SK-N-SH treated with all-trans-retinoic acid at 6 μM for 48 hours (cell line): Measurements from ENCODE around the gene TMTC2.
A peak's percentile ranks its signal among the peaks of the same experiment; 100 is the strongest.

Source experiments
- ATAC-seq: fragments of 200-7000 bp; cut with Tn5 transposase; 3 replicates; pipeline ENCODE4 v1.9.1; 2020; ENCODE audit warnings: mild to moderate bottlenecking, moderate library complexity
- ARNTL ChIP-seq: fragments of 450-650 bp; formaldehyde crosslinking; IDR thresholded peaks from 2 replicates; pipeline ENCODE4 v1.5.0; 2020; ENCODE audit warnings: low read depth, mild to moderate bottlenecking, moderate library complexity, borderline replicate concordance
- BACH2 ChIP-seq: fragments of 250-450 bp; sonication (Bioruptor Pico); IDR thresholded peaks from 2 replicates; pipeline ENCODE4 v1.9.0; 2021; ENCODE audit warnings: mild to moderate bottlenecking, borderline replicate concordance
- CSDC2 ChIP-seq: fragments of 250-450 bp; sonication (Bioruptor Pico); IDR thresholded peaks from 2 replicates; pipeline ENCODE4 v1.5.0; 2020; ENCODE audit warnings: mild to moderate bottlenecking, moderate library complexity
- ESRRG ChIP-seq: fragments of 250-450 bp; sonication (Bioruptor Pico); IDR thresholded peaks from 2 replicates; pipeline ENCODE4 v1.6.1; 2021; ENCODE audit warnings: mild to moderate bottlenecking
- GLIS3 ChIP-seq: fragments of 250-450 bp; sonication (Bioruptor Pico); IDR thresholded peaks from 2 replicates; pipeline ENCODE4 v1.5.0; 2020; ENCODE audit warnings: mild to moderate bottlenecking, moderate library complexity
- ISL1 ChIP-seq: fragments of 250-450 bp; sonication (Bioruptor Pico); IDR thresholded peaks from 2 replicates; pipeline ENCODE4 v2.1.2; 2022; ENCODE audit warnings: mild to moderate bottlenecking, moderate library complexity
- OSR1 ChIP-seq: fragments of 250-450 bp; sonication (Bioruptor Pico); IDR thresholded peaks from 2 replicates; pipeline ENCODE4 v1.8.0; 2022; ENCODE audit warnings: moderate library complexity, mild to moderate bottlenecking, inconsistent platforms
- PPARA ChIP-seq: fragments of 250-450 bp; sonication (Bioruptor Pico); IDR thresholded peaks from 2 replicates; pipeline ENCODE4 v1.5.0; 2020; ENCODE audit warnings: mild to moderate bottlenecking, borderline replicate concordance
- RARB ChIP-seq: fragments of 250-450 bp; sonication (Bioruptor Pico); IDR thresholded peaks from 2 replicates; pipeline ENCODE4 v1.8.0; 2021; ENCODE audit warnings: mild to moderate bottlenecking, moderate library complexity
- SNAI2 ChIP-seq: fragments of 250-450 bp; sonication (Bioruptor Pico); IDR thresholded peaks from 2 replicates; pipeline ENCODE4 v1.5.0; 2020; ENCODE audit warnings: mild to moderate bottlenecking, moderate library complexity
- TCF4 ChIP-seq: fragments of 250-450 bp; sonication (Bioruptor Pico); IDR thresholded peaks from 2 replicates; pipeline ENCODE4 v1.8.0; 2021; ENCODE audit warnings: mild to moderate bottlenecking, moderate library complexity, borderline replicate concordance
- TOX ChIP-seq: fragments of 250-450 bp; sonication (Bioruptor Pico); IDR thresholded peaks from 2 replicates; pipeline ENCODE4 v1.8.0; 2021; ENCODE audit warnings: mild to moderate bottlenecking, moderate library complexity, borderline replicate concordance
- ZC3H10 ChIP-seq: fragments of 250-450 bp; sonication (Bioruptor Pico); IDR thresholded peaks from 2 replicates; pipeline ENCODE4 v1.5.1; 2021; ENCODE audit warnings: mild to moderate bottlenecking, moderate library complexity
- ZFP30 ChIP-seq: fragments of 450-650 bp; formaldehyde crosslinking; IDR thresholded peaks from 2 replicates; pipeline ENCODE4 v1.5.0; 2022; ENCODE audit warnings: mild to moderate bottlenecking, moderate library complexity
- ZNF565 ChIP-seq: fragments of 450-650 bp; formaldehyde crosslinking; conservative IDR thresholded peaks from 2 replicates; pipeline ENCODE4 v1.5.0; 2020; ENCODE audit warnings: low read depth, mild to moderate bottlenecking, moderate library complexity
- ZNF8 ChIP-seq: fragments of 450-650 bp; formaldehyde crosslinking; IDR thresholded peaks from 2 replicates; pipeline ENCODE4 v1.5.0; 2020; ENCODE audit warnings: mild to moderate bottlenecking, moderate library complexity
- TF ChIP-seq, protein P1 (sequence below): fragments of 250-450 bp; sonication (Bioruptor Pico); IDR thresholded peaks from 2 replicates; pipeline ENCODE4 v1.8.0; 2020; ENCODE audit warnings: mild to moderate bottlenecking, moderate library complexity, borderline replicate concordance
- TF ChIP-seq, protein P2 (sequence below): fragments of 250-450 bp; sonication (Bioruptor Pico); IDR thresholded peaks from 2 replicates; pipeline ENCODE4 v1.5.0; 2020; ENCODE audit warnings: mild to moderate bottlenecking, moderate library complexity
- TF ChIP-seq, protein P3 (sequence below): fragments of 250-450 bp; sonication (Bioruptor Pico); IDR thresholded peaks from 2 replicates; pipeline ENCODE4 v1.5.1; 2021; ENCODE audit warnings: mild to moderate bottlenecking, moderate library complexity

TMTC2 gene

DNA sequence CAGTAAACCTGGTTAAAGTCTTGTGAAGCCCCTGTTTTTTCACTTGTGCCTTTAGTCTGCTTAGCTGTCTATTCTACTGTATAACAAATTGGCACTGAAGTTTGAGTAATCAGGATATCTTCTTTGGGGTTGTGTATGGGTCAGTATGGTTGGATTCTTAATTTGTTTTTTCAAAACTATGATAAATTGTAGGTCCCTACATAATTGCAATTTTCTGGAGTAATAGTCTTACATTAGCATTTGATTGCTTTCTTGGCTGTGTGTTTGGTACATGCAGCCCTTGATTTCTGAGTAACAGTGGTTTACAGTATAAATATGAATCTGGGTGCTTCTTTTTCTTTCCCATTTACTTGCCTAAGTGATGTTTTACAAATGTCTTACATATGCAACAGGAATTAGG is 186.6 kb downstream of the TMTC2 start:
- no peak for ATAC-seq
- TF ChIP-seq GLIS3 (CRISPR knock-in tag) (peak; percentile 8; the same call in 1 of the 2 replicates), ISL1 (CRISPR knock-in tag) (peak; percentile 91), ARNTL (no peak), CSDC2 (CRISPR knock-in tag) (no peak), ZNF8 (CRISPR knock-in tag) (no peak), RARB (CRISPR knock-in tag) (no peak), ZC3H10 (CRISPR knock-in tag) (no peak), ZNF565 (CRISPR knock-in tag) (no peak), PPARA (CRISPR knock-in tag) (no peak), OSR1 (CRISPR knock-in tag) (no peak), TCF4 (CRISPR knock-in tag) (no peak), SNAI2 (no peak), TOX (CRISPR knock-in tag) (no peak), ZFP30 (no peak)
- TF ChIP-seq, protein P1, sequence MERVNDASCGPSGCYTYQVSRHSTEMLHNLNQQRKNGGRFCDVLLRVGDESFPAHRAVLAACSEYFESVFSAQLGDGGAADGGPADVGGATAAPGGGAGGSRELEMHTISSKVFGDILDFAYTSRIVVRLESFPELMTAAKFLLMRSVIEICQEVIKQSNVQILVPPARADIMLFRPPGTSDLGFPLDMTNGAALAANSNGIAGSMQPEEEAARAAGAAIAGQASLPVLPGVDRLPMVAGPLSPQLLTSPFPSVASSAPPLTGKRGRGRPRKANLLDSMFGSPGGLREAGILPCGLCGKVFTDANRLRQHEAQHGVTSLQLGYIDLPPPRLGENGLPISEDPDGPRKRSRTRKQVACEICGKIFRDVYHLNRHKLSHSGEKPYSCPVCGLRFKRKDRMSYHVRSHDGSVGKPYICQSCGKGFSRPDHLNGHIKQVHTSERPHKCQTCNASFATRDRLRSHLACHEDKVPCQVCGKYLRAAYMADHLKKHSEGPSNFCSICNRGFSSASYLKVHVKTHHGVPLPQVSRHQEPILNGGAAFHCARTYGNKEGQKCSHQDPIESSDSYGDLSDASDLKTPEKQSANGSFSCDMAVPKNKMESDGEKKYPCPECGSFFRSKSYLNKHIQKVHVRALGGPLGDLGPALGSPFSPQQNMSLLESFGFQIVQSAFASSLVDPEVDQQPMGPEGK (CRISPR knock-in tag): no peak
- TF ChIP-seq, protein P2, sequence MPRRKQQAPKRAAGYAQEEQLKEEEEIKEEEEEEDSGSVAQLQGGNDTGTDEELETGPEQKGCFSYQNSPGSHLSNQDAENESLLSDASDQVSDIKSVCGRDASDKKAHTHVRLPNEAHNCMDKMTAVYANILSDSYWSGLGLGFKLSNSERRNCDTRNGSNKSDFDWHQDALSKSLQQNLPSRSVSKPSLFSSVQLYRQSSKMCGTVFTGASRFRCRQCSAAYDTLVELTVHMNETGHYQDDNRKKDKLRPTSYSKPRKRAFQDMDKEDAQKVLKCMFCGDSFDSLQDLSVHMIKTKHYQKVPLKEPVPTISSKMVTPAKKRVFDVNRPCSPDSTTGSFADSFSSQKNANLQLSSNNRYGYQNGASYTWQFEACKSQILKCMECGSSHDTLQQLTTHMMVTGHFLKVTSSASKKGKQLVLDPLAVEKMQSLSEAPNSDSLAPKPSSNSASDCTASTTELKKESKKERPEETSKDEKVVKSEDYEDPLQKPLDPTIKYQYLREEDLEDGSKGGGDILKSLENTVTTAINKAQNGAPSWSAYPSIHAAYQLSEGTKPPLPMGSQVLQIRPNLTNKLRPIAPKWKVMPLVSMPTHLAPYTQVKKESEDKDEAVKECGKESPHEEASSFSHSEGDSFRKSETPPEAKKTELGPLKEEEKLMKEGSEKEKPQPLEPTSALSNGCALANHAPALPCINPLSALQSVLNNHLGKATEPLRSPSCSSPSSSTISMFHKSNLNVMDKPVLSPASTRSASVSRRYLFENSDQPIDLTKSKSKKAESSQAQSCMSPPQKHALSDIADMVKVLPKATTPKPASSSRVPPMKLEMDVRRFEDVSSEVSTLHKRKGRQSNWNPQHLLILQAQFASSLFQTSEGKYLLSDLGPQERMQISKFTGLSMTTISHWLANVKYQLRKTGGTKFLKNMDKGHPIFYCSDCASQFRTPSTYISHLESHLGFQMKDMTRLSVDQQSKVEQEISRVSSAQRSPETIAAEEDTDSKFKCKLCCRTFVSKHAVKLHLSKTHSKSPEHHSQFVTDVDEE (CRISPR knock-in tag): peak; percentile 82; the same call in 1 of the 2 replicates
- TF ChIP-seq, protein P3, sequence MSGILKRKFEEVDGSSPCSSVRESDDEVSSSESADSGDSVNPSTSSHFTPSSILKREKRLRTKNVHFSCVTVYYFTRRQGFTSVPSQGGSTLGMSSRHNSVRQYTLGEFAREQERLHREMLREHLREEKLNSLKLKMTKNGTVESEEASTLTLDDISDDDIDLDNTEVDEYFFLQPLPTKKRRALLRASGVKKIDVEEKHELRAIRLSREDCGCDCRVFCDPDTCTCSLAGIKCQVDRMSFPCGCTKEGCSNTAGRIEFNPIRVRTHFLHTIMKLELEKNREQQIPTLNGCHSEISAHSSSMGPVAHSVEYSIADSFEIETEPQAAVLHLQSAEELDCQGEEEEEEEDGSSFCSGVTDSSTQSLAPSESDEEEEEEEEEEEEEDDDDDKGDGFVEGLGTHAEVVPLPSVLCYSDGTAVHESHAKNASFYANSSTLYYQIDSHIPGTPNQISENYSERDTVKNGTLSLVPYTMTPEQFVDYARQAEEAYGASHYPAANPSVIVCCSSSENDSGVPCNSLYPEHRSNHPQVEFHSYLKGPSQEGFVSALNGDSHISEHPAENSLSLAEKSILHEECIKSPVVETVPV (CRISPR knock-in tag): no peak

DNA sequence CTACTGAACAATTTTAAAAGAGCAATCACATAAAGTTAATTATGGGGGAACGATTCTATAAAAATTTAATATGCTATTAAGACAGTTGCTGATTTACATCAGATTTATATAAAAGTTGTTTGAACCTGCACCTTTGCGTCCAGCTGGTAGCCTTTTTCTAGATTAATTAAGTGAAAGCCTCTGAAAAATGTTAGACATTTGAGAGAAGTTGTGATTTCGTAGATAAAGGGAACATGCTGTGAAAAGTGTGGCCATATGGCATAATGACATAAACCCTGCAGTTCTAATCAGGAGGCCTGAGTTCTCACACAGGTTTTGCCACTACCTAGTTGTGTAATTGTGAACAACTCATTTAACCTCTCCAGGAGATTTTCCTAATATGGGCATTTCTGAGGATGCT is 187.2 kb downstream of the TMTC2 start:
- ATAC-seq: no peak
- TF ChIP-seq TCF4 (CRISPR knock-in tag): peak; percentile 33
- TF ChIP-seq ZC3H10 (CRISPR knock-in tag): no peak
- TF ChIP-seq ESRRG (CRISPR knock-in tag): no peak

DNA sequence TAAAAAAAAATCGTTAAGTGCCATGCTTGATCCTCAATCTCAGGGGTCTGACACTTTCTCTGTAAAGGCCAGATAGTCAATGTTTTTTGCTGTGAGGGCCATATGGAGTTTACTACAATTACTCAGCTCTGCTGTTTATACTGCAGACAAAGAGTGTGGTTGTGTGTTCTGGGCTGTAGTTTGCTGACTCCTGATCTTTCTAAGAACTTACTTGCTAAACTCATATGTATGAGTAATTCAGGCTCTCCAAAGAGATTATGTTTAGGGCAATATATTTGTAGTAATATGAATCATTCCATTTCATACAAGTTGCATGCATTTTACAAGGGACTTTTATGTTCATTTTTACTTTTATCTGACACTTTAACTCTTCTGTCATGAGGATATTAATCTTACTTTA is 188.2 kb downstream of the TMTC2 start:
- ATAC-seq: no peak
- TF ChIP-seq, protein P3 (CRISPR knock-in tag): no peak
- TF ChIP-seq SNAI2 (no peak), OSR1 (CRISPR knock-in tag) (no peak), ZFP30 (no peak), ZNF8 (CRISPR knock-in tag) (no peak), TCF4 (CRISPR knock-in tag) (no peak), ZC3H10 (CRISPR knock-in tag) (no peak), CSDC2 (CRISPR knock-in tag) (no peak), TOX (CRISPR knock-in tag) (no peak), ESRRG (CRISPR knock-in tag) (no peak), BACH2 (no peak), GLIS3 (CRISPR knock-in tag) (no peak)
- TF ChIP-seq, protein P1 (CRISPR knock-in tag): no peak
- TF ChIP-seq, protein P2 (CRISPR knock-in tag): no peak
